GM18858 (cell line): Measurements from ENCODE around the gene MCM5.
"Not testable (repeated sequence)": the region's sequence is repeated elsewhere in the genome, so short reads cannot be mapped to it uniquely, and the experiment has no call there.

Source experiments
- ATAC-seq: cut with Tn5 transposase; IDR thresholded peaks from one replicate; pipeline ENCODE4 v1.9.1; 2021; ENCODE audit not compliant: unreplicated experiment

MCM5 gene

DNA sequence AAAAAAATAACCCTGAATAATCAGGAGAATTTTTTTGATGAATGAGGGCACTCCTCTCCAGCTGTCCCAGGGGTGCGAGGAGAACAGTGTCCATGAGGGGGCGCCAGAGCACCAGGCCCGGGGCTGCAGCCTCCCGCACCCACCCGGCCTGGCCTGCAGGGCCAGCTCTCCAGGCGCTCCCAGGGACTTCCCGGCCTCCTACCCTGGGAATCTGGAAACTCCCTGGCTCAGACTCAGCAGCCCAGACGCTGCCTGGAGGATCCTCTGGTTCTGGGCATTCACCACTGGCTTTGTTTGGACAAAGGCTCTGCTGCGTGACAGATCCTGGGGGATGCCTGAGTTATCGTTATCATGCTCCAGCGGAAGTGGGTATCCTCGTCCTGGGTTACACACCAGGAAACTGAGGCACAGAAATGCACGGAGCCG lies 31.0 kb downstream of the MCM5 start:
- ATAC-seq: no peak

GRCh38 chr22:35431483-35432227 lies 31.7 kb downstream of the MCM5 start:
- no peak for ATAC-seq

GRCh38 chr22:35432228-35432905 lies 32.4 kb downstream of the MCM5 start:
- ATAC-seq: no peak

DNA sequence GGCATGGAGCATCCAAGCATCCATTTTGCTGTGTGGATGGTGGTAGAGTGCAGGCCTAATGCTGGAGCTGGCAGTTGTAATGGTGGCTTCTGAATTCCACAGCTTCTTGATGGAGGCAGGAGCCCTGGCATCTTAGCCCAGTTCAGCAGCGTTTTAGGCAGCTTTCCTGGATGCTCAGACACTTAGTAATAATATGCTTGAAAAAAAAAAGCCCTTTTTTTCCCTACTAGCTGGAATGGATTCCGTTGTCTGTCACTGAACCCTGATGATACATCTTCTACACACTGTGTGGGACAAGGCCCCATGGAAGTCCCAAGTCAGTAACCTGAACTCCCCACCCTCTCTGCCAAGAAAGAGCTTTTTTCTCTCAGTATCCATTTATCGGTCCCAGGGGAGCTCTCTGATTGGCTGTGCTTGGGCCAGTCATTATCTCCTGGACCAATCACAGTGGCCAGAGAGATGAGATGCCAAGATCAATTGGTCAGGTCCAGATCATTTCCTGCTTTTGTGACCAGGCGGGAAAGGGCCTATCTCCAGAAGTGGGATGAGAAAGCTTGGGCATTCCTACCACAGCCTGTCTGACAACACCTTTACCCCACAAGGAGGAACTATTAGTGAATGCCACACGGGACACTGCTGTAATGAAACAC lies 34.2 kb downstream of the MCM5 start:
- no peak for ATAC-seq

- ATAC-seq: no peak
These were observed 35.3 kb downstream of the MCM5 start for GRCh38 chr22:35435201-35435740.

DNA sequence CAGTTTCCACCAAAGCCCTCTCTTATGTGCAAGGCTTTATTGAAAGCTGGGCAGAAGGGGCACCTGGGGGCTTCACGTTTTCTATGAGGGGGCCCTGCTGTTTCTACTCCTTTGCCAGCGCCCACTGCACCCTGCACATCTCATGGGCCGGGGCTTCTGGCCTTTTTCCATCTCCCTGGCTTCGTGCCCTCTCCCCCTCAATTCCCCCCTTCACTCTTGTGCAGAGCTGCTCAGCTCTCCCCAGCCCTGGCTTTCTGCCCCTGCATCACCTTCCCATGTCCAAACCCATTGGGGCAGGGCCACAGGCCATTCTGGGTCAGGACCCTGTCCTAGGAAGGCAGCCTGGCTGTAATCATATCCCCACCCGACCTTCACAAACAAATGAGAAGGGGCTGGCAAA lies 36.5 kb downstream of the MCM5 start:
- ATAC-seq: no peak

- ATAC-seq: no peak
These were observed 37.1 kb downstream of the MCM5 start for GRCh38 chr22:35437049-35437448.

- not testable (repeated sequence) for ATAC-seq
These were observed 38.9 kb downstream of the MCM5 start for GRCh38 chr22:35438673-35439364.

DNA sequence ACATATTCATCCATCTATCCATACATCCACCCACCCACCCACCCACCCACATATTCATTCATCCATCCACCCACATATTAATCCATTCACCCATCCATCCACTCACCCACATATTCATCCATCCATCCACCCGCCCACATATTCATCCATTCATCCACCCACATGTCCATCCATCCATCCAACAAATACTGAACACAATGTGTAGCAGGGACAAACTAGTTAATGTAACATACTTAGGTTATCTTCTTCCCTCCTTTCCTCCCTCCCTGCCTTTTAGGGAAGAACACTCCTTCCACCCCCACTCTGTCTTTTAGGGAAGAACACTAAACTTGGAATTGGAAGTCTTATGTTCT lies 39.4 kb downstream of the MCM5 start:
- no peak for ATAC-seq

DNA sequence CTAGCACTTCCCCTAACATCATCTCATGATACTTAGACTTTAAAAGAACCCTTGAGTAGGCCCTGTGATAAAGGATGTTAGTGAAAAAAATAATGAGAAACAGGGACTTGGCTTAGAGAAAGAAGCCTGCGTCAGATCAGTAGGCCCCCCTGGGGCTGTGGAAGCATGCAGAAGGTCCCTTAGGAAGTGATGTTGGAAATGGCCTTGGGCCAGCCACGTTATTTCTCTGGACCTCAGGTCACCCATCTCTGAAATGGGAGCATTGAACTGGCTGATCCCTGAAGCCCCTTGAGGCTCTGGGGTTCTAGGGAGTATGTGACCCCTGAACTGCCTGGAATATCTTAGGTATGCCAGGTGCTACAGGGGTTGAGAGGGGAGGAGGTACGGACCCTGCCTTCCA lies 40.2 kb downstream of the MCM5 start:
- no peak for ATAC-seq

GRCh38 chr22:35441489-35442100 lies 41.7 kb downstream of the MCM5 start:
- no peak for ATAC-seq

- no peak for ATAC-seq
These were observed 42.5 kb downstream of the MCM5 start for GRCh38 chr22:35442471-35442870.

GRCh38 chr22:35443338-35443737 lies 43.4 kb downstream of the MCM5 start:
- no peak for ATAC-seq

DNA sequence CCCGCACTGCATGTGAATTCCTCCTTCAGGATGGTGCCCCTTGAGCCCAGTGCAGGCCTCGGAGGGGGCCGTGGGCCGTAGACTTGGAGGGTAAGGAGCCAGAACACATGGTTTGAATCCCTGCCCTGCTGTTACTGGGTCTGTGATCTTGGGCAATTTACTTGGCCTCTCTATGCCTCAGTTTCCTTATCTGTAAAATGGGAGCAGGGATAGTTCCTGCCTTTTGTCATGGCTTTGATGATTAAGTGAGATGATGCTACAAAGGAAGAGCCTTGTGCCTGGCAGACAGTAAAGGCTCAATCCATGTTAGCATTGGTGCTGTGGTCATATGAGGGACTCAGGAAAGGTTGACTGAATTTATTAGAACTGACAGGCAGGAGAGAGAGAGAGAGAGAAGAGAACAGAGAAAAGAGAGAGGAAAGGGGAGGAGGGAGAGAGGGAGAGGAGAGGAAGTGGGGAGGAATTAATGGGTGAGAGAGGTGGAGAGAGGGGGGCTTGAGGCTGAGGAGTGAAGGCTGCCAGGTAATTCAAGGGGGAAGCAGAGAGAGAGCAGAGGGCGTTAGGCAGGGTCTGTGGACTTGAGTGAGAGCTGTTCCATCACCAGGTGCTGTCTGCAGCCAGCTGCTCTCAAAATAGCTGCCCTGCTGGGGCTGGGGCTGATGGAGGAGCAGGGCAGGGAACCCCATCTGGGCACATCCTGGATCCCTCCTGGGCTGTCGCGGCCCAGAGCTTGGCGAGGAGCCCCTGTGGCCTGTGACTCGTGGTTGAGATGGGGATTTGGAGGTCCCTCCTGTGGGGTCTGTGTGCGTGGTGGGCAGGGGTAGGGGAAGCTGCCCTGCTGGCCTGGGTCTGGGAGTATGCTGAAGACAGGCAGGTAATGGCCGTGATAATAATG lies 44.1 kb downstream of the MCM5 start:
- no peak for ATAC-seq

DNA sequence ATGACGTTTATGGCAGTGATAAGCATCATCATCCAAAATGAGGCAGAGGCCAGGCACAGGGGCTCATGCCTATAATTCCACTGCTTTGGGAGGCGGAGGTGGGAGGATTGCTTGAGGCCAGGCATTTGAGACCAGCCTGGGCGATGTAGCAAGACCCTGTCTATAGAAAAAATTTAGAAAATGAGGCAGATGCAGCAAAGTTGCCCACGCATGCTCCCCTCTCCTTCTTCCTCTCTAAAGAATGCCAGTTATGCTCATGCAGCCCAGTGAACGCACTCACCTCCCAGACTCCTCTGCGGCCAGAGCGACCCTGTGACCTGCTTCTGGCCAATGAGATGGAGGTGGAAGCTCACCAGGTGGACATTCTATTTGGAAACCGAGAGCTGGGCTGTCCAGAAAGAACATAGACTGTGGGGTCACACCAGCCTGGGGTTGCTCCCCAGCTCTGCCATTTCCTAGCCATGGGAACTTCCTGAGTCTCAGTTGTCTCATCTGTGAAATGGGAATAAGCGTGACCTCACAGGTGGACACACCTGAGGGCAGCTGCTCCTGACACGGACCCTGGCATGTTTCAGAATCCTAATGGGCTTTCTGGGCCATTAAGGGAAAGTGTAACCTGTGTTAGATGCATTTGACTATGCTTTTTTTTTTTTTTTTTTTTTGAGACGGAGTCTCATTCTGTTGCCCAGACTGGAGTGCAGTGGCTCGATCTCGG lies 44.9 kb downstream of the MCM5 start:
- ATAC-seq: no peak

DNA sequence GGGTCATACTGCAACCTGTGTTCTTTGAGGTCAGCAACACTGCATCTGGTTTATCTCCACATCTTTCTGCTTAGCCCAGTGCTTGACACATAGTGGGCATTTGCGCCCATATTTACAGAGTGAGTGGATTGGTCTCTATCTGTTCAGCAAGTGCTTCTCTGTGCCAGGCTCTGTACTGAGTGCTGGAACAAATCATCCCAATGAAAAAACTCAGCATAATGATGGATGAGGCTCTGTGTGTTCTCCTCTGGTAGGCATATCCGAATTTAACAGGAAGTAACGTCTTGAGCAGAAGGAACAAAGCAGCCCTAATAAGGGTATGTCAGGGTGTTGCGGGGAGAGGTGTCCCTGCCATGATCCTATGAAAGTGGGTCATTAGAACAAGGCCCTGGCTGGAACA lies 46.0 kb downstream of the MCM5 start:
- ATAC-seq: no peak

DNA sequence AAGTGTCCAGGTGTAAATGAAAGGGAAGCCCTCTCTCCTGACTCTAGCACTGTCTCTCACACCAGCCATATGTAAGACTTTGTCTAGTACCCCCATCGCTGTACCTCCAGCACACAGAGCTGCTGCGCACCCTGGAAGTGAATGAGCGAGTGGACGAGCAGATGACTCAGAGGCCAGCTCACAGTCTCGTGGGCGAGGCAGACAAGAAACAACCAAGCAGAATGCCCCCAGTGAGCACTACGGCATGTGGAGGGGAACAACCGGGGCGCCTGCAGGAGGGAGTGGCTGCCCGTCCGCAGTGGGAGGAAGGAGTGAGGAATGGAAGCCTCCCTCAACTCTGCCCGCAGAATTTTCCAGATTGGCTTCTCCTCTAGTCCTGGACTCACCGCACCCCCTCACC lies 46.4 kb downstream of the MCM5 start:
- ATAC-seq: no peak

DNA sequence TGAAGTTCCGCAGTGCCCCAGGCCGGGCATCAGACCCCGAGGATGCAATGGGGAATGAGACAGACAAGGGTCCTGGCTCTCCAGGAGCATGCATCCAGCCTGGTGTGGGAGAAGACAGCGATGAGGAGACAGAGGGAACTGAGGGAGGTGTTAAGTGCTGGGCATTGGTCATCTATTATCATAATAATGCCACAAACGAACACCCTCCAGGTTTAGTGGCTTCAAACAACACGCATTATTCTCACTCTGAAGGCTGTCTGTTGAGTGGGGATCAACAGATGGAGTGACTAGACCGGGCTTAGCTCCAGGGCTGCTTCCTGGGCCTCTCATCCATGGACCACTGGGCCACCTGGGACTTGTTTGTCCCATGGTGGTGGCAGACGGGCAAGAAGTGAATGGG lies 48.6 kb downstream of the MCM5 start:
- ATAC-seq: no peak
